GM21737 (cell line): ENCODE data around the gene GNA14.

ENCODE experiments used
- ATAC-seq: cut with Tn5 transposase; IDR thresholded peaks from one replicate; pipeline ENCODE4 v1.9.1; 2021; ENCODE audit warnings: mild to moderate bottlenecking, moderate library complexity; ENCODE audit not compliant: unreplicated experiment

The GNA14 gene

DNA sequence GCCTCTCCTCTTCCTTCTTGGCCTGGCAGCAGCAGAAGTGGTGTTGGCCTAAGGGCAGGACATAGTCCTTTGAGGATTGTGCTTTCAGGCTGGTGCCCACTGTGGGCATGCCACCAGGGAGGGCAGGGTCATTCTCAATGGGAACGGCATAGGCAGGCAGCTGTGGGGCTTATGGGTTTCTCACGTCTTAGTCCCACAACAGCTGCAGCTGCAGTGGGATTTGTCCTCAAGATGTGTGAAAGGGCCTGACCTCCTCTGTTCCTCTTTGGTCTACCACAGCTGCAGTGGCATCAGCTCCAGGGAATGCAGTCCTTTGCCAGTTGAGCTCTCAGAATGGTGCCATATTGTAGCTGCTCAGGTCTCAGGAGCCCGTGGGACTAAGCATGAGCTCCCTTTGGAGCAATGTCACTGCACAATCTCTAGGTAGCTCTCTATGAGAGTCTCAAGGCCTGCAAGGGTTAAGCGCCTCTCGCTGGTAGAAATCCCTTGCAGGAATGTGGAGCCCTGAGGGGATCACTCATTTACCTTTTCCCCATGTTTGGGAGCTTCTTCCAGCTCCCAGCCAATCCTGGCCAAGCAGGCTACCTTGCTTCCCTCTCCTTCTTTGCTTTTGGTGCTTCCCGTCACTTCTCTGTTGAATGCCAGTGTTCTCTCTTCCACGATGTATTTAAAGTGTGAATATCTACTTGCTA, 104.8 kb downstream of the GNA14 start:
- ATAC-seq = no peak

DNA sequence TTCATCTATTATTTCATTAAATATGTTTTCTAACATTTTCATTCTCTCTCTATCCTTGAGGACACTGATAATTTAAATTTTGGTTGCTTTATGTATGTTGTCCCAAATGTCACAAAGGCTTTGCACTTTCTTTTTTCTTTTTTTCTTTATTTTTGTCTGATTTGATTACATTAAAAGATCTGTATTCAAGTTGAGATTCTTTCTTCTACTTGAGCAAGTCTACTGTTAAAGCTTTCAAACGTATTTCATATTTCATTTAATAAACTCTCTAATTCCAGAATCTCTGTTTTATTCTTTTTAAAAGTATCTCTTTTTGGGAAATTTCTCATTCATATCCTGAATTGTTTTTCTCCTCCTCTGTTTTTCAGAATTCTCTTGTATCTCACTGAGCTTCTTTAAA, 106.5 kb downstream of the GNA14 start:
- no peak for ATAC-seq

DNA sequence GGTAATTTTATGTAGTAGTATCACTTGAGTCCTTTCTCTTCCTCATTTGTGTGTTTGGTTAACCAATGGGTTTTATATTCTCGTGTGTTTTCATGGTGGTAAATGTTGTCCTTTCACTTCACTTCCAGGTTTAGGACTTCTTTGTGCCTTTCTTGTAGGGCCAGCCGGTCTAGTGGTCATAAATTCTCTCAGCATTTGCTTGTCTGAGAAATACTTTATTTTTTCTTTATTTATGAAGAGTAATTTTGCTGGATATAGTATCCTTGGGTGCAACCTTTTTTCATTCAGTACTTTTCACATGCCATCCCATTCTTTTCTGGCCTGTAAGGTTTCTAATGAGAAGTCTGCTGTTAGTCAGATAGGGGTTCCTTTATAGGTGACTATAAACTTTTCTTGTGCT, 107.1 kb downstream of the GNA14 start:
- ATAC-seq = no peak

DNA sequence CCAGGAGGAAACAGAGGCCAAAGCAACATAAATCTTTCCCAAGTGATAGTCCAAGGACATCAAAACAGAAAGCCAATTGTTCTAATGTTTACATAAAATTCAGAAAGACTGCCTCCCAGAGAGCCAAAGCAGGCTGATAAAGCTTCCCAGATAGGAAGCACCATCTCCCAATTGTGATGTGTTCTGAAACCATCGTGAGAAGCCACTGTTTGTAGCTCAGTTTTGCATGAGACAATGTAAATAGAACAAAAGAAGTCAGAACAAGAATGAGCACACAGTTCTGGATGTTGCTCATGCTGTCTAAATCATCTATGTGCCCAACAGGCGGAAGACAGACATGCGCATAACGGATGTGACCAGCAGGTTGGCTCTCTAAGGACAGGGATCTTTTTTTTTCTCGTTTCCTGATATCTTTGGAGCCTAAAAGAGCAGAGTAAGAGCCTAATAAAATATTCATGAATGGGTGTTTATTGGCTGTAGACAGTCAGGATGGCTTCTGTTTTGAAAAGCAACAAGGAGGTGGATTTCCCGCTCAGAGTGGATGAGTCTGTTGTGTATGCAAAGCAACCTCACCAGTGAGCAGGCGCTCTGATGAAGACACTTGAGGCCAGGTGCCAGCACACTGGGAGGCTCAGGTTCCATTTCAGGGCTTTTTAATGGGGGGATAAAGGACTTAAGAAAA, 113.6 kb downstream of the GNA14 start:
- ATAC-seq = no peak

DNA sequence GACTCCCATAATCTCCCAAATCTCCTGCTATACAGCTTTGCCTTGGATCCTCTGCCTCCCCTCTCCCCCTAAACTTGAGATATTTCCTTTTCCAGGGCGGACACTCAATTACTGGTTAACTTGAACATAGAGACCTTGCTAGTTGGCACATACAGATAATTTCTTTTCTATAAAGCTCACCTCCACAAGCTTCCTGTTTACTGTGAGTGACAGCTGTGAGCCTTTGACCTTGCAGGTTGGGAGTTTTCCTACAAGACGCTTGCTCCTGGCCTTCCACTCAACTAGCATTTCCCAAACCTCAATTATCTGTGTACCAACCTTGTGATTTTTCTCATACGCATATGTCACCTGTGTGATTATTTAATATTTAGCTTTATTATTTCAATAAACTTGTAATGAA, 114.5 kb downstream of the GNA14 start:
- ATAC-seq = no peak

DNA sequence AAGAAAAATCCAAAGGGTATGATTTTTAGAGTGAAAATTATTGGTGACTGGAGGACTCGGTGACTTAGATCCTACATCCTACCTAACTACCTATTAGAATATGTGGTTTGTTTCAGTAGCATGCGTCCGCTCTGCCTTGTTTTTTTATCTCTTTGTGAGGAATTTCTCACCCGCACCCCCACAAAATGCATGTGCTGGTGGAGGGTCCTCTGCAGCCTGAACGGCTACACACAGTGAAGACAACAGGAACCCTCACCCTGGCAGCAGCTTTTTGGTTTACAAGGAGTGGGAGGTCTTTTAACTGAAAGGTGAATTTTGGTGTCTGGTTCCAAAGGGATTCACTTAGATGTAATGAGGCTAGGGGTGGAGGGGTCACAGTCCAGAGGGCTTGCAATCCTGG, 115.5 kb downstream of the GNA14 start:
- ATAC-seq = no peak

DNA sequence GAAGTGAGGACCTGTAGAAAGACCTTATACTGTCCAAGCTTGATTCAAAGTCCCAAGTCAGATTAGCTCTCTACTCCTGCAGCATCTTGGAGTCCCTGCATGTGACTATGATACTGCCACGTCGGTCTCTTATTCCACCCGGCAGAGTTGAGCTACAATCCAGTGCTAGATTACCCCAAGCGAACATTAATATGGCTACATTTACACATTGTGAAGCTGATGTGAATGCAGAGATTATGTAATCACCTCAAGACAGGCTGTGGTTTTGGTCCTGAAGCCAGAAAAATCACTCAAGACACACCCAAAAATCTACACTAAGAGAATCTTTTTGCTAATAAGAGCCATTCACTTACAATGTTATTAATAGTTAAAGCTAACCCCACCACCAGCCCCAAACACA, 116.7 kb downstream of the GNA14 start:
- no peak for ATAC-seq

DNA sequence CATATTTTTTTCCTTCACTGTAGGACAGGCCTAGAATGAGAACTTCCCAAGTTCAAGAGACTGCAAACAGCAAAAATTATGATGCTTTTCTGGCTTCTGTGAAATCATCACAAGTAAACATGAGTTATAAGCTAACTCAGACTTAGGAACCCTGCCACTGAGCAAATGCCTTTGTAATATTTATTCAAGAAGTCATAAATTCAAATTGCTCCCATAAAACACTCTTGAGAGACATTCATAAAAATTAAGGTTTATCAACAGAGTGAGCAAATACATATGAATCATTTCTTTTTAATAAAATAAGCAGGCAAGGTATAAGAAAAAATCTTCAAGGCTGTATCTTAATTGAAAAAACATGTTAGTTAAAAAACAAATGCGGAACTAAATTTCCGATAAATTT, 124.2 kb downstream of the GNA14 start:
- no peak for ATAC-seq

DNA sequence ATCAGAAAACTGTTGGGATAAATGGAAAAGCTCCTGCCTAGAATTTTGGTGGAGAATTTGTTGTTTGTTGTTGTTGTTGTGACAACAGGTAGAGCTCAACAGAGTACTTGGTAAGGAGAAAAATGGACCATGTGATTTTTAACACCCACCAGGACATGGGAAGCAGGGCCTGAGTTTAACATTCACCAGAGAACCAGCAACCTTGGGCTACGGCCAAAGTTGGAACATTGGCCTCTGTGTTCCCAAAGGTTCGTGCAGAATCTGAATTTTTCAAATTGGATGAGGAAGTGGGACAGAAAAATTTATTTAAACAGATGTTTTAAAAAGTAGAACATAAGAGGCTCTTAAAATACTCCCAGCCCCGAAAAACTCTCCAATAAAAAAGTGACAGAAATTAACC, 127.0 kb downstream of the GNA14 start:
- no peak for ATAC-seq

DNA sequence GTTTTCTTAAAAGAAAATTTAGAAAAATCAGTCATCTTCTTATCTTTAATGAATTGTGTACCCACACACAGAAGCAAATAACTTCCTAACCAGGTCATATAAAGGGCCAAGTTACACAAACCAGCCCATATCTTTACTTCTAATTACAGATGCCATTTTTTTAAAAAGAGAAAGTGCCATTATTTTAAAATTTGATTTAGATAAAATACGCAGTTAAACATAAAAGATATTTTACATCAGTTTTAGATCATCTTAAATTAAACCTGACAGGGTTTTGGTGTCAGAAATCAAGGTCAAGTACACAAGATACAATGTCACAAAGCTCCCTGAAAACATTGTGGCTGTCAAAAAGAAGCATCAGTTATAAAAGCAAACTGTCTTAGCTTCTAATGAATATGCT, 129.4 kb downstream of the GNA14 start:
- ATAC-seq = no peak

DNA sequence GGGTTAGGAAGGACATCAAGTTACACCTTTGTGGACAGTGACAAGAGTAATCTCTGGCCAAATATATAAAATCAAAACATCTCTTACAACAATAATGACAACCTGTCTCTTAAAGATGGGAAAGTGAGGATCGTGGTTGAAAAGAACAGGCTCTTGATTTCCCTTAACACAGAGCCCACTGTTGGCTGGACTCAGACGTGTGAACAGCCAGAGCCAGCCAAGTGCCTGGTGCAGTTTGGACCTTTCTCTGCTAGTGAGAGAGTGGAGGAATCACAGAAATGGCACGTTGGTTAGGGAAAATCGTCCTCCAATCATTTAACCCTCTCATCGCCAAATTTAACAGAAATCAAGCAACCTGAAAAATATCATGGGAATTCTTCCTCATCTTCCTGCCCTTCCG, 131.3 kb downstream of the GNA14 start:
- no peak for ATAC-seq

DNA sequence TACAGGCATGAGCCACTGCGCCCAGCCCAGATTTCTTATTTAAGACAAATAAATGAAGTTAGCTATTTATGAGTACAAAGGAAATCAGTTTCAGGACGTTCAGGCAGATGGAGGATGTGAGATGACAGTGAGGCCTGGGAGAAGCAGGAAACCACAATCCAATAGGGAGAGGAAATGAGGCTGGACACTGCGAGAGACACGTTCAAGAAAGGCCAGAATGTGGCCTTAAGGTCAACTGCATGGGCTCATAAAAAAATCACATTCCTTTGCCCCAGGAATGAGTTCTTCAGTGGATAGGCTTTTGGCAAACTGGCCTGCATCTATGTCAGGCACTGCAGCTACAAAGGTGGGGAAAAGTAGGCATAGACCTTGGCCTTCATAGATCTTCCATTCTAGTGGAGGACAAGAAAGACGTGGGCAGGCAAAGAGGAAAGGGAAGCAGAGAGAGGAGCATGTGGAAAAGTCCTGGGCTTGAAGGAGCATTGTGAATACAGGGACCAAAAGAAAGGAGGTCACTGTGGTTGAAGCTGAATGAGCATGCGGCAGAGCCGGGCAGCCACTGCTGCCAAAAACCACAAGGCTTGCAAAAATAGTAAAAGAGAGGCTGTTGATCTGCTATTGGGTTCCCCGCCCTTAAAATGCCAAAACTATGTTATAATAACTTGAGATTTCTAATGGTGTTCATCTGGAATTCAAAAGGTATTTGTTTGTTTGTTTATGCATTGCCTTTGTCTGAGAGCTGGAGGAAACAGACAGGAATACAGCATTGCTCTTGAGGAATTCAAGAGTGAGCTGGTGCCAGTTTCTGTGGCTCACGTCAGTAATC, 133.0 kb downstream of the GNA14 start:
- no peak for ATAC-seq

DNA sequence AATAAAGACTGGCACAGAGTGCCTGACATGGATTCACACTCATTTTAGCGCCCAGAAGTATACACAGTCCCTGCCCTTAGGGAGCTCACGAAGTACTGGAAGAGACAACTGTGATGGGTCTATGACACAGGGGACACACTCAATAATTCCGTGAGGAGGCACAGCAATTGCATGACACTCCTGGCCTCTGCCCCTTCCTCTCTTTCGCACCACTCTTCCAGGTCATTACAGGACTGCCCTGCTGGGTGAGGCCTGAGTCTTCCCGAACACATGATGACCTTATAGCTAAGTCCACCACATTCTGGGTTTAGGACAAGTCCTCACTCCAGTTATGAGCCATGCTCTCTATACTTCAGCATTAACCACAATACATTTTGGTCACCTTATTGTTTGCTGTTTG, 134.7 kb downstream of the GNA14 start:
- ATAC-seq = no peak

DNA sequence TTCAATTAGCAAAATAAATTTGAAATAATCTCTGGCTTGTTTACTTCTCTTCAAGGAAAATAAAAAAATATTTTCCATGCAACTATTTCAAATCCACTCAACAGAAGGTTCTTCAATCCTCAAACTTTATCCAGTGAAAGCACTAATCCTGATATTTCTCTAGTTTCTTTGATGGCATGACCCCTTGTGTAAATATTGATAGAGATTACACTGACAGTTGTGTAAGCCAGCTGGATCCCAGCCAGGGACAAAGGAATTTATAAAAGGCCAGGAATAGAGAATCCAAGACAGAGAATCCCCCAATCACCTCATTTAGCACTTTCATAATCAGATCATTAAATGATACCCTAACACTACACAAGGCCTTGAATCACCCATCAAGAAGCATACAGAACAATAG, 135.2 kb downstream of the GNA14 start:
- ATAC-seq = no peak

DNA sequence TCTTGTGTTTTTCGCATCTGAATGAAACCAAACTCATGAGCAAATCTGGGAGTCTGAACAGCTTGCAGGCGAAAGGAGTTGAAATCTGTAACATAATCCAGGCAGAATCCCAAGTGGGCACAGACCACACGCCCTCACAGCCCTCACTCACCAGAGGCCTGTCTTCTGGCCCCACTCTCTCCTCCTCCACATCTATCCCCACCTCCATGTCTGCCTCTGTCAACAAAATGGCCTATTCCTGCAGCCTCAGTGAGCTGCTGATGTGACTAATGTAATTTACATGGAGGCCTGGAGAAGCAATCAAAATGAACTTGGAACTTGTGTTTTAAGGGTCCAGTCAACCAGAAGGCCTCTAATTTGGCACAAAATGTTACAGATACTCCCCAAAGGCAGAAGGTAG, 136.6 kb downstream of the GNA14 start:
- no peak for ATAC-seq

DNA sequence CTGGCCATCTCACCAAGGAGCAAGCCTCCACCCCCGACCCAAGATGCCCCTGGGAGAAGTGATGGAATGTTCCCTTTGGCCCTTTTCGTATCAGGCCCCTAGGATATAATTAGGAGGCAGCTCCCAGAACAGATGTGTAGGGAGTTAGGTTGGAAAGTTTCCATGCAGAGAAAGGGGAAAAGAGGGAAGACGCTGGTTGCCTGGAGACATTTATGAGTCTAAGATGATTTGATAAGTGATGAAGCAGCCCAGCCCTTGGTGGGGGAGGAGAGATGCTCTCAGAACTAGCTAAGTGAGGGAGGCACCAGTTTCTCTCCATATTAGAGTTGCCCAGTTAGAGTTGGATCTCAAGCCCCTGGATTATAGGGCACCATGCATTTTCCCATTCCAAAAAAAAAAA, 137.5 kb downstream of the GNA14 start:
- no peak for ATAC-seq

DNA sequence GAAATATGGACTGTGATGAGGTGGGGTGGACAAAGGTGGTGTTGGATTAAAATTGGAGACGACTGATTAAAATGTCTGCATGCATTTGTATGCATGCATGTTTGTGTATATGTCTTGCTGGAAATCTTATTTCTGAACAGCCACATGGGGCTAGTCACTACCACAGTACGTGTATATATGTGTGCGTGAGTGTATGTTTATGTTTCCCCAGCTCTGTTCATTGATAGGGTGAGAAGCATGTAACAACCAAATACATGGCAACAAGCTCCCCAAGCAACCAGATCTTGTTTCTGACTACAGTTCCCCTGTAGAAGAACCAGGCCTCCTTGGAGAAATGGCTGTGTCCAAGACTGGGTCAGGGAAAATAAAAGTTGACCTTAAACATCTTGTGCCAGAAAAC, 139.7 kb downstream of the GNA14 start:
- ATAC-seq = no peak

DNA sequence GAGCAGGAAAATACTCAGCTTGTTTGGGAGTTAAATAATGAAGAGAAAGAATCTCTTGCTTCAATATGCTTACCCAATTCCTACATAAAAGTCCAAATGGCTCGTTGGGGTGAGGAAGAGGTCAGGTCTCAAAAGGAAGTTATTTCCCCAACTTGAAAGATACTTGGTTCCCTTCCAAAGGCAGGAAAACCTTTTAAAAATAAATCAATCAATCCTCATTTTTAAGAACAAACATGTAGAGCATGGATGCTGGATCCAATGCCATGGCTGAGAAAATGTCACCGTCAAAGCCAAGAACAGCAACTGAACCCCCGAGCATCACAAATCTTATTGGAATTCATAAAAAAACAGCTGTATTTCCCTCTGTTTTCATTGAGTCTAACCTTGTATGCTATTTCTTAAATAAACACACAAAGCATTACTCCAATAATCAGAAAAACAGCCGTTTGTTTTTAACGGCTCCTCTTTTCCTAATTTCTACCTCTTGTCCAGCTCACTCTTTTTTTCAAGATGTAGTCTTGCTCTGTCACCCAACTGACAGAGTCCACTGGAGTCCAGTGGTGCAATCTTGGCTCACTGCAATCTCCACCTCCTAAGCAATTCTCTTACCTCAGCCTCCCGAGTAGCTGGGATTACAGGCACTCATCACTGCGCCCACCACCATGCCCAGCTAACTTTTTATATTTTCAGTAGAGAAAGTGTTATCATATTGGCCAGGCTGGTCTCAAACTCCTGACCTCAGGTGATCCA, 140.7 kb downstream of the GNA14 start:
- ATAC-seq = no peak

DNA sequence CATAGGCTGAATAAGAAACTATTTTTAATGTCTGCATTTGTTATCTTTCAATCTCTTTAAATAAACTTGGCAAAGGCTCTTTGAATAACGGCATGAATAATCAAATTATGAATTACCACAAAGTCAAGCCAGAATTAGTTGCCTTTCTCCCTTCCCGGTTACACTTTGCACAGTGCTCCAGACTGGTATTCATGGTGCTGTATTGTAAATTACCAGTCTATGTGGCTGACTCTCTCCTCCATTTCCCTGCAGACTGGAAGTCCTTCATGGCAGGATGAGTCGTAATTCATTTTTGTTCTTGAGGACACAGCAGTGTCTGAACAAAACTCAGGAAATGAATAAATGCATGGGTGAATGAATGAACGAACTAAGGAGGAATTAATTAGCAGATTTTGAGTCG, 142.9 kb downstream of the GNA14 start:
- ATAC-seq = no peak

DNA sequence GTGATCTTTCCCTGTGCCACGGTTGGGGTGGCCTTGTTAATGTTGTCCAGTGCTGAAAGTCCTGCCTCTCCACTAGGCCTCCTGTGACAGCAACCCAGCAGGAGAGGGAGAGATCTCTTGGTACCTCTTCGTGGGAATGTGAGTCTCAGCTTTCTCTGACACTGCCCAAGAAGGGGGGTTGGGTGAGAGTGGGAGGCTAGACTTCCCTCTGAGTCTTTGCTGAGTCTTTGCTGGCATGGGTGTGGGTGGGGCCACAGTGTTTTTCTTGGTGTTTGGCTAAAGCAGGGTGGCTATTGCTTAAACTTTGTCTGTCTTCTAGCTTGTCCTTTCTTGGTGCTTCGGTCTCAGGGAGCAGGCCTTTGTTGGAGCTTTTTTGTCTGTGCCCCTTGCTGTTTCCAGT, 145.6 kb downstream of the GNA14 start:
- no peak for ATAC-seq

DNA sequence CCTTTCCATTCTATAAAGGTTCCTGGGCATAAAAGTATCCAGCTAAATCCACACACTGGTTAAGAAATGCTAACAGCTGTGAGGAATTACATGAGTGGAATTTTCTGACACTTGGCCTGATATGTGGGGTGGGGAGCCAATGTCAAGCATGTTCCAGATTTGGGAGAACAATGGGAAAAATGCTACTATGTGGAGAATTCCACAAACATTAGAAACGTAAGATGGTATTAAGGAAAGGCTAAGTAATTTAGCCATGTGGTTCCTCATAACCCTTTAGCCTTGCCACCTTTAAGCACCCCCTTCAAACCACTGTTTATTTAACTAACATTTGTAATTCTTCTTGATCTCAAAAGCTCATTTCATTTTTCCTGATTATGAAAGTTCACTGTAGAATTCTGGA, 149.2 kb downstream of the GNA14 start:
- ATAC-seq = no peak
